Loucy (cell line): Measurements from ENCODE around the gene RERE.

Source experiments
- H2AFZ ChIP-seq: fragments of 200-600 bp; sonication (generic); 2 replicates; pipeline ENCODE4 v1.6.0; 2016; ENCODE audit warnings: antibody characterized with exemption, mild to moderate bottlenecking, low read length, moderate library complexity
- H3F3A ChIP-seq: fragments of 200-600 bp; 2 replicates; pipeline ENCODE4 v1.6.0; 2016; ENCODE audit warnings: antibody characterized with exemption, low read depth, mild to moderate bottlenecking
- H3K27me3 ChIP-seq: fragments of 200-600 bp; sonication (generic); 2 replicates; pipeline ENCODE4 v1.6.1; 2014; ENCODE audit warnings: low read length, mild to moderate bottlenecking; ENCODE audit not compliant: insufficient read depth, poor library complexity, severe bottlenecking
- H3K36me3 ChIP-seq: fragments of 200-600 bp; sonication (generic); 2 replicates; pipeline ENCODE4 v1.6.1; 2016; ENCODE audit warnings: low read length; ENCODE audit not compliant: insufficient read depth
- H3K4me1 ChIP-seq: fragments of 200-600 bp; sonication (generic); 2 replicates; pipeline ENCODE4 v1.5.1; 2014; ENCODE audit warnings: low read length, mild to moderate bottlenecking; ENCODE audit not compliant: insufficient read depth, poor library complexity, severe bottlenecking
- H3K4me2 ChIP-seq: fragments of 200-600 bp; sonication (generic); 2 replicates; pipeline ENCODE4 v1.6.0; 2014; ENCODE audit warnings: antibody characterized with exemption, low read length, low read depth, mild to moderate bottlenecking; ENCODE audit not compliant: poor library complexity, severe bottlenecking
- H3K4me3 ChIP-seq: fragments of 200-600 bp; sonication (generic); 2 replicates; pipeline ENCODE4 v1.5.1; 2014; ENCODE audit warnings: low read length, mild to moderate bottlenecking, mixed read lengths; ENCODE audit not compliant: poor library complexity, severe bottlenecking
- H3K79me2 ChIP-seq: fragments of 200-600 bp; sonication (generic); 2 replicates; pipeline ENCODE4 v1.6.1; 2014; ENCODE audit warnings: low read length; ENCODE audit not compliant: insufficient read depth
- H3K9ac ChIP-seq: fragments of 200-600 bp; sonication (generic); 2 replicates; pipeline ENCODE4 v1.6.0; 2014; ENCODE audit warnings: mild to moderate bottlenecking, low read depth, low read length, moderate library complexity; ENCODE audit not compliant: poor library complexity, severe bottlenecking
- H3K9me2 ChIP-seq: fragments of 200-600 bp; sonication (generic); replicated peaks from 2 replicates; pipeline ENCODE4 v1.6.1; 2016; ENCODE audit warnings: low read depth, low read length, mixed read lengths
- H3K9me3 ChIP-seq: fragments of 200-600 bp; sonication (generic); 2 replicates; pipeline ENCODE4 v1.6.1; 2014; ENCODE audit warnings: mild to moderate bottlenecking, antibody characterized with exemption, low read length, low read depth; ENCODE audit not compliant: insufficient read depth
- H4K20me1 ChIP-seq: fragments of 200-600 bp; sonication (generic); 2 replicates; pipeline ENCODE4 v1.6.0; 2014; ENCODE audit warnings: antibody characterized with exemption, low read length, mild to moderate bottlenecking; ENCODE audit not compliant: insufficient read depth, poor library complexity, severe bottlenecking
- CTCF ChIP-seq: fragments of 200-600 bp; sonication (generic); conservative IDR thresholded peaks from 2 replicates; pipeline ENCODE4 v1.5.1; 2014; ENCODE audit warnings: mild to moderate bottlenecking, antibody characterized with exemption, low read length
- EZH2phosphoT487 ChIP-seq: fragments of 200-600 bp; IDR thresholded peaks from 2 replicates; pipeline ENCODE4 v1.6.1; 2018; ENCODE audit warnings: antibody characterized with exemption, mild to moderate bottlenecking, moderate library complexity, borderline replicate concordance

Gene RERE

DNA sequence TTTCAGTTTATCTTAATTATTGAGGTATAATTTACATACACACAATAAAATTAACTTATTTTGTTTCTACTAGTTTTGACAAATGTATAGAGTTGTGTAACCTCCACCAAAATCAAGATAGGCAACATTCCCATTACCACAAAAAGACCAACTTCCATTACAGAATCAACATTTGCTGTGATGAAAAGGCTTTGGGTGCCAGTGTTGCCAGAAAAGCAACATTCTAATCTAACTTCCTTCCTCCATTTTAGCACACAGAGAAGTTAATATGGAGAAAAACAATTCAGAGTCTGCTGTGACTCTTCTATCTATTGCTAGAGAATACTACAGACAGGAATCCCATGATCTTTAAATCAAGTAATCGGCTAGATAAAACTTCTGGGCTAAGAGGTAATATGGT lies 245.3 kb downstream of the RERE start:
- Histone ChIP-seq H3K79me2 (no peaks in the 10 kb centered on the region), H3K9ac (peak overlapping the region; percentile 16), H3K27me3 (no peaks in the 10 kb centered on the region), H3K36me3 (no peaks in the 10 kb centered on the region), H2AFZ (no peak overlapping the region), H3F3A (no peaks in the 10 kb centered on the region), H3K4me3 (no peak overlapping the region), H3K9me2 (no peaks in the 10 kb centered on the region), H3K4me2 (peak overlapping the region; percentile 3), H3K4me1 (peaks cover 12% of the 10 kb centered on the region), H3K9me3 (no peaks in the 10 kb centered on the region), H4K20me1 (no peaks in the 10 kb centered on the region)
- TF ChIP-seq EZH2phosphoT487, result no peak
- TF ChIP-seq CTCF, result no peak

- Histone ChIP-seq H2AFZ (no peak overlapping the region), H3K79me2 (no peaks in the 10 kb centered on the region), H3F3A (no peaks in the 10 kb centered on the region), H3K9me2 (no peaks in the 10 kb centered on the region), H3K4me3 (no peak overlapping the region), H3K4me2 (peak overlapping the region; percentile 3), H3K4me1 (peaks cover 12% of the 10 kb centered on the region), H4K20me1 (no peaks in the 10 kb centered on the region), H3K27me3 (no peaks in the 10 kb centered on the region), H3K9me3 (no peaks in the 10 kb centered on the region), H3K9ac (peak overlapping the region; percentile 16), H3K36me3 (no peaks in the 10 kb centered on the region)
- TF ChIP-seq EZH2phosphoT487, result no peak
- TF ChIP-seq CTCF, result peak; percentile 74
Measured at GRCh38 chr1:8571200-8571984, 246.0 kb downstream of the RERE start.

DNA sequence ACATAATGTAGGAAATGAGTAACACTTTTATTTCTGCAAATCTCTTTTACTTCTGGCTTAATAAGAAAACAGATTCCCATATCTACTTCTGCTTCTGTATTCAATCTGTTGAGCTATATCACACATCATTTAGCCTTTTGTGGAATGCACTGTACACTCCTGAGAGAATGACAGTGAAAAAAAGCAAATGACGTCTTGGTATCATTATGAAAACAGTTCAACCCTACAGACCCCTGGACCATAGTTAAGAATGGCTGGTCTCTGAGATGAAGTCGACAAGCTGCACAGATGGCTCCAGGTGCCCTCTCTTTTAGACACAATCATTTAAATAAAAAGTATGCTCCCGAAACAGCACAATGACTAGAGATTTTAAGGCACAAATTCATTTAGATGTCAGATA lies 247.0 kb downstream of the RERE start:
- H3K4me2 ChIP-seq, result no peak overlapping the region
- TF ChIP-seq CTCF, result no peak
- TF ChIP-seq EZH2phosphoT487, result no peak
- H3K79me2 ChIP-seq, result no peaks in the 10 kb centered on the region

More for the DNA sequence above, 247.0 kb downstream of the RERE start:
- Histone ChIP-seq H3K9ac (no peak overlapping the region), H3K4me1 (peaks cover 12% of the 10 kb centered on the region), H2AFZ (no peak overlapping the region), H4K20me1 (no peaks in the 10 kb centered on the region), H3F3A (no peaks in the 10 kb centered on the region), H3K4me3 (no peak overlapping the region), H3K9me2 (no peaks in the 10 kb centered on the region), H3K27me3 (no peaks in the 10 kb centered on the region), H3K36me3 (no peaks in the 10 kb centered on the region), H3K9me3 (no peaks in the 10 kb centered on the region)
